ENCODE measurements around the gene LMNTD2.

- TF ChIP-seq CTCF (IDR thresholded peaks at IDR 0.05; ENCODE audit: insufficient read depth, low read length, poor library complexity, severe bottlenecking) (no peak), EZH2phosphoT487 (conservative IDR thresholded peaks at IDR 0.05; ENCODE audit: low read length) (no peak)
Measured at GRCh38 chr11:587546-587945, 27.0 kb upstream of the LMNTD2 start.
